Astrocyte of the cerebellum (primary cell): ENCODE data around the gene CECR2.

Experiments
- DNase-seq: peaks from one replicate; pipeline ENCODE4 v3.0.0-alpha.2; 2011; ENCODE audit warnings: low read depth
- H3K4me3 ChIP-seq: 2 replicates; pipeline ENCODE4 v1.5.1; 2011; ENCODE audit warnings: mild to moderate bottlenecking, low read depth, low read length, moderate library complexity
- CTCF ChIP-seq: IDR thresholded peaks from 2 replicates; pipeline ENCODE4 v1.5.1; 2012; ENCODE audit warnings: low read length, low read depth, moderate library complexity, mild to moderate bottlenecking; ENCODE audit errors: missing control alignments
- in situ Hi-C: cut with HindIII; loops from 2 replicates; pipeline ENCODE4 v1.10.0; 2017; ENCODE audit warnings: low sequenced_read_pairs

Gene CECR2

GRCh38 chr22:17358415-17358814 is 10.8 kb upstream of the CECR2 start:
- no peak for TF ChIP-seq CTCF
- H3K4me3 ChIP-seq, result no peak overlapping the region
- in situ Hi-C loops, result no loop called here
- DNase-seq, result no peak

DNA sequence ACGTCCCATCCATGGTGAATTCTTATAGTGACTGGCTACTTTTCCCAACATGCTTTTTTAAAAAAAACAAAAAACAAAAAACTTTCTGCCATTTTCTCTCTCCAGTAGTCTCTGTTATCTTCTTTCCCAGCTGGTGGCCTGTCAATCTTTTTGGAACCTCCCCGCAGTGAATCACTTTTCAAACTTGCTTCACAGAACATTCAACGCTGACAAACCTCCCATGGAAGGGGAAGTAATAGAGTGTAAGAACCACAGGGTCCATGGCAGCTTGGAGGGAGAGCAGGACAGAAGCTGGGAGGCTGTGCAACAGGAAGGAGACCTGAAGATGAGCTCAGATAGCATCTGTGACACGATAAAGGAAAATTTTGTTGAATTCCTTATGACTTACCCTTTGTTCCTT is 9.8 kb upstream of the CECR2 start:
- TF ChIP-seq CTCF, result no peak
- DNase-seq, result no peak
- in situ Hi-C loops, result no loop called here

GRCh38 chr22:17366329-17366728 is 2.9 kb upstream of the CECR2 start:
- in situ Hi-C loops, result no loop called here
- no peak overlapping the region for H3K4me3 ChIP-seq
- TF ChIP-seq CTCF, result no peak
- DNase-seq, result no peak

More for the DNA sequence above, 9.8 kb upstream of the CECR2 start:
- no peak overlapping the region for H3K4me3 ChIP-seq

DNA sequence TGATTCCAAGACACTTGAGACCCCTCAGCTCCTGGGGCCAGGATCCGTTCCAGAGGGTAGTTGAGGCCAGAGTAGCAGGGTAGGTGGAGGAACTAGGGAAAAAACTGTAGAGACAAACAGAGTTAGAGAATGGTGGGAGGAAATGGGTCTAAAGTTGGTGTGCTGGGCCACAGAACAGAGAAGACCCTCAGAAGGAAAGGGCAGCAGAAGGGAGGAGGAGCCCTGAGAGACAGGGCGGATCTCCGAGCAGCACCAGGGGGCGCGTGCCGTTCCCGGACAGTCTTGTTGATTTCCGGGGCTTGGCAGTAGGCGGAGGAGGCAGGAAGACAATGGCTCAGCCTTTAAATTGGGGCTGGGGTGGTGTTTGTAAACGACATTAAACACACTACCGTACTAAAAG is 2.4 kb upstream of the CECR2 start:
- no peak for DNase-seq
- peak; percentile 14 for TF ChIP-seq CTCF
- in situ Hi-C loops, result no loop called here
- no peak overlapping the region for H3K4me3 ChIP-seq

DNA sequence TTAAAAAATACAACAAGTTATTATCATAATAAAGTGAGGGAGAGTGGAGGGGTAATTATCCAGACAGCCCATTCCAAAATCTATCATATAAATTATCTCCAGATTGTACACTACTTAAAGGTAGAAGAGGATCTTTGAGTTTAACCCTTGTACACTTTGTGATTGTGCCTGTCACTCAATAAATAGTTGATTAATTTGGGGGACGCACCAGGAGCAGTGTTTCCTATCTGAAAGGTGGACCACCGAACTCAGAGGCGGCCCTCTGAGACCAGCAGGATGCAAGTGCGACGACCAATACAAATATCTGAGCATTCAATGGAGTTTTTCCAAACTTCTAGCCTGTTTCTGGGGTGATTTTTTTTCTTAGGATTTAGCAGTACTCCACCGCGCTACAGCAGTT is 1.1 kb upstream of the CECR2 start:
- H3K4me3 ChIP-seq, result peak overlapping the region; percentile 36

DNA sequence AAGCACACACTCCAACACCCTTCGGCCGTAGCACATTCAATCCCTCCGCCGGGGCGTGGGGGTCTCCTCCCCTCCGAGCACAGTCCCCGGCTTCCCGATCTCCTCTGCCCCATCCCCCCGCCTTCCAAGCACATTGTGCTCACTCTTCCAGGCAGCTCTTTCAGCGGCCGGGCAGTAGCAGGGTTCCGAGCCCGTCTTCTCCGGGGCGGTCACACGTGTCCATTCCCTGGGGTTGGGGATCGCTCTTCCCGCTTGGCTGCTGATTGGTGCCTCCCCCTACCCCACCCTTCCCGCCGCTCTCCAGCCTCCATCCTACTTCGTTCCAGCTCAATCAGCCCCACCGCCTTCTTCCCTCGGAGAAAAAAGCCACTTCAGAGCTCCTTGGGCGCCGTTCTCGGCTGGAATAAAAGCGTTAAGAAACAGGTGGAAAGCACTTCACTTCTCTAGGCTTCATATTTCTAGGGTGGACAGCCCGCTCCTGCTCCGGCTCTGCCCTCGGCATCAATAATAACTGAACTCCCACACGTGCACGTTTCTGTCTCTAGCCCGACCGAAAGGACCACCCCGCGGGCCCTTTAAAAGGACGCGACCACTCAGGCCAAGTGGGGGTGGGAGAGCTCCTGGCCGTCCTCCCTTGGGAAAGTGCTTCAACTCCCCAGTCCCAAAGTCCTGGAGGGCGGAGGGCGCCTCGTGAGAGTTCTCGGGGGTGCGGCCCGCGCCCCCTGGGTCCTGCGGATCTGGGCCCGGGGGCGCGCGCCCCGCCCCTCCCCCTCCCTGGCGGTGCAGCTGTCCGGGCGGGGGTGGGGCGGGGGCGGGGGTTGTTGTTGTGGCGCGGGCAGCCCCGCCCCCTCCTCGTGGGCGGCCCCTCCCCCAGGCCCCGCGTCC is 464 bp upstream of the CECR2 start:
- peak overlapping the region; percentile 36 for H3K4me3 ChIP-seq
- DNase-seq, result no peak
- TF ChIP-seq CTCF, result no peak

More for the DNA sequence above, 1.1 kb upstream of the CECR2 start:
- no peak for TF ChIP-seq CTCF
- DNase-seq, result no peak
- in situ Hi-C loops, result no loop called here

More for the DNA sequence above, 464 bp upstream of the CECR2 start:
- in situ Hi-C loops, result no loop called here
